GM19023 (cell line): ENCODE results near the gene DLGAP4.
"Not testable (repeated sequence)": the region's sequence is repeated elsewhere in the genome, so short reads cannot be mapped to it uniquely, and the experiment has no call there.

Experiments
- ATAC-seq: cut with Tn5 transposase; IDR thresholded peaks from one replicate; pipeline ENCODE4 v1.9.1; 2021; ENCODE audit warnings: mild to moderate bottlenecking, moderate library complexity; ENCODE audit not compliant: unreplicated experiment

DLGAP4 gene

GRCh38 chr20:36467076-36467999 is 161.2 kb downstream of the DLGAP4 start:
- ATAC-seq, result no peak

DNA sequence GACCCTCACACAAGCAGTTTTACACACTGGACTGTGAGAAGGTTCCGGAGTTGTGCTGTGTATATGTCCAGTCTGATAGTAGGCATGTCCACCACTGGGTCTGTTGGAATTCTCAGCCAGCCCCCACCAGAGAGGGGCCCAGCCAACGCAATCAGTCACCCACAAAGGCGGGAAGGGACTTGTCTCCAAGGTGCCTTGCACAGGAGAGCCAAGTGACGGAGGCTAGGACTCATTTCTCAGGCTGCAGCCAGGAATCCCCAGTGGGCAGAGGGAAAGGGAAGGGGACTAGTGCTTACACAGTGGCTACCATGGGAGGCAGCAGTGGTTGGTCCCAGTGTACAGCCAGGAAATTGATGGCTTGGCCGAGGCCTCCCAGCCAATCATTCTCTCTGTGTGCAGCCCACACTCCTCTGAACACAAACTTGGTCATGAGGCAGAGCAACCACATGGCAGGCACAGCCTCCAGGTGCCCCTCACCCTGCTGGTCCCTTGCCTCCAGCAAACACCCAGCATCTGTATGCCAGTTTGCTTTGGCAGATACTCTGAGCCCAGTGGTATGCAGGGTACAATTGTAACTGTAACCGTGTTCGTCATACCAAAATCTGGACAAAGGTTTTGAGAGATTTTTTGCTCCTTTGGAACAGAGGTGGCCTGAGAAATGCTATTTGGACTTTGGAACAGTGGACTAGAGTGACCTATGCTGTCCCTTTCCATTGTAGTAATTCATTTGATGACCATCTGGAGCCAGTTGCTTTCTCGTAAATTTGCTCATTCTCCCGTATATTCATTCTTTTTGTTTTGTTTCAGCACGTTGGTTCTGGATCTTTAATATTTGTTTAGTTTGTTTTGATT is 162.2 kb downstream of the DLGAP4 start:
- ATAC-seq, result no peak

- no peak for ATAC-seq
Observed at GRCh38 chr20:36469973-36470372, 163.8 kb downstream of the DLGAP4 start.

GRCh38 chr20:36471885-36472636 is 165.9 kb downstream of the DLGAP4 start:
- ATAC-seq, result no peak

DNA sequence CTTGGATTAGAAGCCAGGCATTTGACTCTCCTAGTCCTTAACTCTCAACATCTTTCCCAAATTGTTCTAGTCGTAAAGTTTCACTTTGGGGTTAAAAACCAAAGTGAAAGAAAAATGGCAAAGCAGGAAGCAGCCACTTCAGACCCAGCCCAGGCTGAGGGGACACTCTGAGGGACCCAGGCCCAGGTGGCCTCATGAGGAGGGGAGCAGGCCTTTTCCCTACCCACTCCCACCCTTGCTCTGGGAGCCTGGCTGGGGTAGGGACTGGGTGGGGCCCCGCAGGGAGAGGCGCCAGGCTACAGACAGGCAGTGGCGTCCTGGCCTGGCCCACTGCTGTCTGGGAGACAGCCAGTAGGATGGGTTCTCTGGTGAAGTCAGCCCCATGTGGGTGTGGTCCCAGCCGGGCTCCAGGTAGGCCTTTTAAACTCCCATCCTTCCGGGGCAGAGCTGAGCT is 166.5 kb downstream of the DLGAP4 start:
- ATAC-seq, result no peak

GRCh38 chr20:36473164-36473563 is 167.0 kb downstream of the DLGAP4 start:
- ATAC-seq, result no peak

- no peak for ATAC-seq
Observed at GRCh38 chr20:36474563-36474962, 168.4 kb downstream of the DLGAP4 start.

GRCh38 chr20:36475054-36475453 is 168.9 kb downstream of the DLGAP4 start:
- ATAC-seq, result not testable (repeated sequence)

DNA sequence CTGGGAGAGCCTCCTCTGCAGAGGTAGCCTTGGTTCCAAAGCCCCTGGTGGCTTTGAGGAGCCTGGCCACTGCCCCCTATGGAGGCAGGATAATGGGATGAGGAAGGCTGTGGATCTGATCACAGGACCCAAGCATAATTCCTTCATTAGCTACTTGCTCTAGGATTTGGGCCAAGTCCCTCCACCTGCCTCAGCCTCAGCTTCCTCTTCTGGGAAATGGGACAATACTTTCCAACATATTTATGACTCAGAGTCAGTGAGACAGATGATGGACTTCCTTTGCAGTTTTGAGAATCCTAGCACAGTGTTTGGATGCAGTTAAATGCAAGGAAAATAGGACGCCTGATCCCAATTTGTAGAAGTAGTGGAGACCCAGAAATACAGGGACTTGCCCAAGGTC is 171.3 kb downstream of the DLGAP4 start:
- no peak for ATAC-seq

DNA sequence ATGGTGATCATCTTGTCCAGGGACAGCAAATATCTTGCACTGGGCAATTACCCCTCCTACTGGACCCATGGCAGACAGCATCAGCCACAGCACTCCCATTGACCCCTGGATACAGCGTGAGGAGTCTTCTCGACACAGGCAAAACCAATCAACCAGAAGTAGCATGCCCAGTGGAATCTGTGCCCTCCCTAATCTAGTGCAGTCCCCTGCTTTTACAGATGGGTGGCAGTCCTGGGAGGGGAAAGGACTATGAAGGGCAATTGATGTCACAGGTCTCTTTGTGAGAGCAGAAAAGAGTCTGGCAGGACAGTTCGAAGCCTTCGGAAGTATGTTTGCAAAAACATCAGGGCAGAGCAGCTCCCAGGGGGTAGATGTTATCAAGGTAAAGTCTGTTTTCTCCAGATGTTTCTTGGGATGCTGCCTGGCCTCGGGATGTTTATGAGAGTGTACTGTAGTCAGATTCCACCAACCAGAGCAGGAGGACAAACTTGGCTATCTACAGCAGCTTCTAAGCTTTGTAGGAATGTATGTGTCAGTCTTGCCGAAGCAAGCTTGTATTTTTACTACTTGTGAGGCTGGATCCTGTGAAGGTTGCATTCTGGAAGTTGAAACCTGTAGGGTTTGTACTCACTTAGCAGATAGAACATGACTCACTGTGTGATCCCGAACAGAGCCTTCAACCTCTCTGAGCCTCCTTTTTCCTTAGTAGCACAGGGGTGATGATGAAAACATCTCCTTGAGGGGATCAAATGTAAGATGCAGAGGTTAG is 172.2 kb downstream of the DLGAP4 start:
- no peak for ATAC-seq

DNA sequence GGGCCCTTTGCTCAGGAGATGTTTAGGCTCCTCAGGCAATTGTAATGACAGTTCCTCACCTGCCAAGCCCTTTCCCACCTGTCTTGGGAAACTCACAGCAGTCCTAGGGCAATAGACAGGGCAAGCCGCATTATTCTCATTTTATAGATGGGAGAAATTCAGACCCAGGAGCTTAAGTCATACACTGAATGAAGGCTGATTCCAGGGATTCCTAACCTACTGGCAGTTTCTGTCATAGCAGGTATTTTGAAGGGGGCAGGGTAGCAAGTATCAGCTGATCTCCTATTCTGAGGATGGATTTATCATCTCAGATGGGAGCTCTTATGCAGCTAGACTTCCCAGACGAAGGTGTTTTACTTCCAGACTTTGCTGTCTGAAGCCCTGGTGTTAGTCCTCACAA is 173.8 kb downstream of the DLGAP4 start:
- no peak for ATAC-seq

DNA sequence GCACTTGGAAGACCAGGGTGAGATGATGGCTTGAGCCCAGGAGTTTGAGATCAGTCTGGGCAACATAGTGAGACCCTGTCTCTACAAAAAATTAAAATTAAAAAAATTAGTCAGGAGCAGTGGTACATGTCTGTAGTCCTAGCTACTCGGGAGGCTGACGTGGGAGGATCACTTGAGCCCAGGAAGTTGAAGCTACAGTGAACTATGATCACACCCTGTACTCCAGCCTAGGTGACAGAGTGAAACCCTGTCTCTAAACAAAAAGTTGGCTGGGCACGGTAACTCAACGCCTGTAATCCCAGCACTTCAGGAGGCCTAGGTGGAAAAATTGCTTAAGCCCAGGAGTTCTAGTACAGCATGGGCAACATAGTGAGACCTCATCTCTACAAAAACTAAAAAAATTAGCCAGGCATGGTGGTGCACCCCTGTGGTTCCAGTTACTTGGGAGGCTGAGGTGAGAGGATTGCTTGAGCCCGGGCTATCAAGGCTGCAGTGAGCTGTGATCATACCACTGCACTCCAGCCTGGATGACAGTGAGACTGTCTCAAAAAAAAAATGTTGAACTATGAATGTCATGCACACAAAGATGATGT is 174.4 kb downstream of the DLGAP4 start:
- no peak for ATAC-seq

GRCh38 chr20:36481380-36482043 is 175.4 kb downstream of the DLGAP4 start:
- no peak for ATAC-seq

GRCh38 chr20:36482044-36482473 is 175.9 kb downstream of the DLGAP4 start:
- no peak for ATAC-seq

DNA sequence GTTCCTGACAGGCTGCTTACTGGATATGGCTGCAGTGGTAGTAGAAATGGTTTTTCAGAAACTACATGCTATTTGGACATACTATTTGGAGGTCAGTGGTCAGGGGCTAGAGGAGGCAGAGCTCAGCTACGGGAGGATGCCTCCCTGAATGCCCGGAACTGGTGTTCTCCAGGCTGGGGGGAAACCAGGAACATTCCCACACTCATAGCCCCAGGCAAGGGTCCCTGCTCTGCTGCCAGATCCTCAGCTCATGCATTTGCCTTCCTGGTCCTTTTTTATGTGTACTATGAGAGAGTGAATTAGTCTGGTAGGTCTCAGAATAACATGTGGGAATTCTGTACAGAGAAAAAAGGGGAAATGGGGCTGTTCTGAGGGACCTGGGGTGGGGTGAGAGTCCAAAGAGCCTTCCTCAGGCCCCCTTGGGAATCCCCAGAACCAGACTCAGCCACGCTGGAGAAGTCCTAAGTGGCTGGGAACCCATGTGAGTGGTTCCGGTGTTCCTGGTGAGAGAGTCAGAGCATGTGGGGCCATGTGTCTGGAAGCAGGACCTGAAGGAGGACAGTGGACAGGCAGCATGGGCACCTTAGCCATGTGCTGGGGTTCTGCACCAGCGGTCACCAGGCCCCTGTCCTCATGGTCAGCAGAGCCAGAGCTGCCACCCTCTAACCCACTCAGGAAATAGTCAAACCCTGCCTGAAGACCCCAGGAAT is 177.2 kb downstream of the DLGAP4 start:
- no peak for ATAC-seq

GRCh38 chr20:36483919-36484808 is 178.0 kb downstream of the DLGAP4 start:
- no peak for ATAC-seq

DNA sequence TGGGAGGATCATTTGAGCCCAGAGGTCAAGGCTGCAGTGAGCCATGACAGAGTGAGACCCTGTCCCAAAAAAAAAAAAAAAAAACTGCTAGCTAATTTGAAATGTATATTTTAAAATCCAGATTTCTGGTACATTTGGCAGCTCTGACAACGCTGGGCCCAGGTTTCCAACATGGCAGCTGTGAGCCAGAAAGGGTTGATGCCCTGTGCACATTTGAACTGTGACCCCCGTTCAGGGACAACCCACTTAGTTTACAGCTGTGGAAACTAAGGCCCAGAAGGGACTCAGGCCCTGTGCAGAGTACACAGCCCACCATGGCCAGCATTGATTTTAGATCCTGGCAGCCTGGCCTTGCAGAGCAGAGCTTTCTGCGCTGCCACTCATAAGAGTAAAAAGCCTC is 179.1 kb downstream of the DLGAP4 start:
- ATAC-seq, result no peak

DNA sequence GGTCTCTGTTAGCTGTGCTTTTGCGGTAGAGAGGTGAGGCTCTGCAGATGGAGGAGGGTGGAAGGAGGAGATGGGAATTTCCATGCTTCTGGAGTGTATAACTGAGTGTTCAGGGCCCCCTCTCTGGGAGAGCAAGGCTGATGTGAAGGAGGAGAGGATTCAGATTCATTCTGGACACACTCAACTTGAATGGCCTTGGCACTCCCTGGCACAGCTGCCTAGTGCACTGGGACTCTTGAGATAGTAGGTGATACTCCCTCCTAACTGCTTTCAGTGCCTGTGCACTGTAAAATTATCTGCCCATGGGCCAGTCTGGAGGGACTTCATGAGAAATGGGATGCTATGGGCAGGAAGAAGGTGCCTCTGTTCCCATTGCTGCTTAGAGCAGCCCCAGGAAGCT is 180.9 kb downstream of the DLGAP4 start:
- ATAC-seq, result no peak
